ENCODE data around the gene IL17RD.
A peak's percentile ranks its signal among the peaks of the same experiment; 100 is the strongest.

IL17RD gene

DNA sequence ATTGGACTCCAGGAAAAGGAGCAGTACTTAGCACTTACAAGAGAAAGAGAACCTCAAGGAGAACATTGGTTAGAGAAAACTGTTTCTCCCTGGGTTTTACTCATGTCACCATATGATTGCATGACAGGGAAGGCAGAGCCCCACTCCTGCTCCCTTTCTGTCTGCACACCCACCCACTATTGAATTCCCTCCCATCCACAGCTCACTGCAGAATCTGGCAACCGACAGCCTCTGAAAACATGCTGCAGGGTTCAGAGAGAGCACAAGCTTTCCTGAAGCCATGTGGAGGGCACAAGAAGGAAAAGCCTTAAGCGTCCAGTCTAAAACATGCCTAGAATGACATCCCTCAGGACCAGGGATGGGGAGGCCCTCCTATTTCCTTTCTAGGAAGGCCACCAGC lies 3.0 kb upstream of the IL17RD start:
- H3K14ac ChIP-seq (ENCODE audit: low read length), result no peak overlapping the region
- H2BK120ac ChIP-seq (ENCODE audit: insufficient read depth, low read length, poor library complexity), result no peak overlapping the region
- no peak overlapping the region for H3K4me2 ChIP-seq (ENCODE audit: low read length)
- H3K9me3 ChIP-seq (ENCODE audit: insufficient read depth, low read depth, low read length), result peaks cover 2% of the 10 kb centered on the region
- no peak overlapping the region for H4K91ac ChIP-seq (ENCODE audit: low read depth, low read length)
- H3K36me3 ChIP-seq (ENCODE audit: control insufficient read depth in 1 of 2, insufficient read depth in 2 of 2, low read length in 2 of 2), result no peaks in the 10 kb centered on the region
- H3K4me1 ChIP-seq (ENCODE audit: control insufficient read depth in 1 of 2, insufficient read depth in 2 of 2, low read length in 2 of 2), result peaks cover 0 to 13% of the 10 kb centered on the region in 2 experiments
- H3K4ac ChIP-seq (ENCODE audit: low read depth, low read length), result no peak overlapping the region
- peaks cover 3% of the 10 kb centered on the region for H3K79me2 ChIP-seq (ENCODE audit: control insufficient read depth, insufficient read depth, low read length, poor library complexity)
- no peak overlapping the region for H3K9ac ChIP-seq (ENCODE audit: low read length)
- H3K18ac ChIP-seq (ENCODE audit: low read length), result no peak overlapping the region
- no peak overlapping the region for H3K23ac ChIP-seq (ENCODE audit: low read length)
- H2AK5ac ChIP-seq (ENCODE audit: low read length), result no peak overlapping the region
- DNase-seq, result no peak
- peaks cover 12% of the 10 kb centered on the region for H3K27me3 ChIP-seq (ENCODE audit: insufficient read depth, low read length)
- no peak overlapping the region for H2AFZ ChIP-seq (ENCODE audit: insufficient read depth, low read length, poor library complexity)
- no CpG with 5 or more reads among the region's 2 CpGs for WGBS (ENCODE audit: extremely low coverage, insufficient coverage, insufficient read length)
- no peak overlapping the region for H4K8ac ChIP-seq (ENCODE audit: low read depth, low read length)
- H2BK5ac ChIP-seq (ENCODE audit: low read depth, low read length, poor library complexity), result no peak overlapping the region
- H3K27ac ChIP-seq (ENCODE audit: low read depth, low read length), result no peak overlapping the region
- no peak overlapping the region for H3K4me3 ChIP-seq (ENCODE audit: low read depth, low read length)
- H4K12ac ChIP-seq (ENCODE audit: low read depth, low read length), result no peak overlapping the region
- H2BK12ac ChIP-seq (ENCODE audit: low read length), result no peak overlapping the region
- H3K79me1 ChIP-seq (ENCODE audit: low read length), result peaks cover 4% of the 10 kb centered on the region

DNA sequence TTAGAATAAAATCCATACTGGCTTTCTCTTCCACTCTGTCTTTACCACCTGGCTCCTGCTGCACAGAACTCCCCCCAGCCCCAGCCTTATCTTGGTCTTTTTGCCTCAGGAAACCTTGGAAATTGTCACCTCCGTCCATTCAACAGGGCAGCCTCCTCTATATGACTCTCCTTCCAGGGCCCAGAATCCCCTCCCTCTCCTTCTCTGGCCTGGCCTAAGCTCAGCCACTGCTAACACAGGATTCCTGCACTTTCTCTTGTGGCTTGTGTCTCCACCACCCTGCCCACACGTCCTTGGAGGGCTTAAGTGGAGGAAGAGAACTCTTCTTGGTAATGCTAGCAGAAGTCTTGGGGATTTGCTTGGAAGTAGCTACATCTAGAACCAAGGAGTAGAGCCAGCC lies 1.5 kb upstream of the IL17RD start:
- H3K79me2 ChIP-seq (ENCODE audit: control insufficient read depth, insufficient read depth, low read length, poor library complexity), result peaks cover 3% of the 10 kb centered on the region
- H3K18ac ChIP-seq (ENCODE audit: low read length), result no peak overlapping the region
- peaks cover 4% of the 10 kb centered on the region for H3K79me1 ChIP-seq (ENCODE audit: low read length)
- no peak overlapping the region for H2BK12ac ChIP-seq (ENCODE audit: low read length)
- no peak overlapping the region for H2BK120ac ChIP-seq (ENCODE audit: insufficient read depth, low read length, poor library complexity)
- no peak overlapping the region for H4K8ac ChIP-seq (ENCODE audit: low read depth, low read length)
- H3K36me3 ChIP-seq (ENCODE audit: control insufficient read depth in 1 of 2, insufficient read depth in 2 of 2, low read length in 2 of 2), result no peaks in the 10 kb centered on the region
- no CpG with 5 or more reads among the region's 2 CpGs for WGBS (ENCODE audit: extremely low coverage, insufficient coverage, insufficient read length)
- H4K91ac ChIP-seq (ENCODE audit: low read depth, low read length), result no peak overlapping the region
- no peak overlapping the region for H2AFZ ChIP-seq (ENCODE audit: insufficient read depth, low read length, poor library complexity)
- no peak overlapping the region for H4K12ac ChIP-seq (ENCODE audit: low read depth, low read length)
- DNase-seq, result no peak
- H3K4me2 ChIP-seq (ENCODE audit: low read length), result no peak overlapping the region
- H3K4me1 ChIP-seq (ENCODE audit: control insufficient read depth in 1 of 2, insufficient read depth in 2 of 2, low read length in 2 of 2), result peaks cover 2 to 19% of the 10 kb centered on the region in 2 experiments
- peaks cover 12% of the 10 kb centered on the region for H3K27me3 ChIP-seq (ENCODE audit: insufficient read depth, low read length)
- no peak overlapping the region for H3K14ac ChIP-seq (ENCODE audit: low read length)
- no peak overlapping the region for H3K27ac ChIP-seq (ENCODE audit: low read depth, low read length)
- H3K9ac ChIP-seq (ENCODE audit: low read length), result no peak overlapping the region
- no peak overlapping the region for H3K4ac ChIP-seq (ENCODE audit: low read depth, low read length)
- H3K9me3 ChIP-seq (ENCODE audit: insufficient read depth, low read depth, low read length), result peaks cover 2% of the 10 kb centered on the region
- no peak overlapping the region for H2AK5ac ChIP-seq (ENCODE audit: low read length)
- H2BK5ac ChIP-seq (ENCODE audit: low read depth, low read length, poor library complexity), result no peak overlapping the region
- H3K4me3 ChIP-seq (ENCODE audit: low read depth, low read length), result no peak overlapping the region
- no peak overlapping the region for H3K23ac ChIP-seq (ENCODE audit: low read length)

DNA sequence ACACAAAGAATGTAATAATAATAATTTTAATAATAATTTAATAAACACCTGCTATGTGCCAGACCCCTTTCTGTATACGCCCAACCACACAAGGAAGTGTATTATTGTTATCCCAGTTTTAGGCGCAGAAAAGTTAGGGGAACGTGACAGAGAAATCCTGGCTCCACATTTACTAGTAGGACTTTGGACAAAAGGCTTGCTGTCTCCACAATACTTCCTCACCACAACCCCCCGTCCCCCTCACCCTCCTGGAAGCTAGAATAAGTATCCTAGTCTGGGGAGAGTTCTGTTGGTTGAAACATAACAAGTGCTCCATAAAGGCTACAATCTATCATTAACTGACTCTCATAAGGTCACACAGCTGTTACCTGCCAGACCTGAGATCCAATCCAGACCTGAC lies 488 bp upstream of the IL17RD start:
- H3K27me3 ChIP-seq (ENCODE audit: insufficient read depth, low read length), result peaks cover 12% of the 10 kb centered on the region
- H3K4ac ChIP-seq (ENCODE audit: low read depth, low read length), result no peak overlapping the region
- no peak overlapping the region for H3K4me2 ChIP-seq (ENCODE audit: low read length)
- H3K9me3 ChIP-seq (ENCODE audit: insufficient read depth, low read depth, low read length), result no peaks in the 10 kb centered on the region
- H4K8ac ChIP-seq (ENCODE audit: low read depth, low read length), result no peak overlapping the region
- peaks cover 3% of the 10 kb centered on the region for H3K79me2 ChIP-seq (ENCODE audit: control insufficient read depth, insufficient read depth, low read length, poor library complexity)
- H3K27ac ChIP-seq (ENCODE audit: low read depth, low read length), result no peak overlapping the region
- H2BK120ac ChIP-seq (ENCODE audit: insufficient read depth, low read length, poor library complexity), result no peak overlapping the region
- no peak for DNase-seq
- H3K79me1 ChIP-seq (ENCODE audit: low read length), result peaks cover 4% of the 10 kb centered on the region
- H3K23ac ChIP-seq (ENCODE audit: low read length), result no peak overlapping the region
- no peak overlapping the region for H3K18ac ChIP-seq (ENCODE audit: low read length)
- no peak overlapping the region for H4K12ac ChIP-seq (ENCODE audit: low read depth, low read length)
- no CpG with 5 or more reads among the region's 4 CpGs for WGBS (ENCODE audit: extremely low coverage, insufficient coverage, insufficient read length)
- no peaks in the 10 kb centered on the region for H3K36me3 ChIP-seq (ENCODE audit: control insufficient read depth in 1 of 2, insufficient read depth in 2 of 2, low read length in 2 of 2)
- no peak overlapping the region for H3K9ac ChIP-seq (ENCODE audit: low read length)
- H2BK12ac ChIP-seq (ENCODE audit: low read length), result no peak overlapping the region
- no peak overlapping the region for H3K14ac ChIP-seq (ENCODE audit: low read length)
- no peak overlapping the region for H2AK5ac ChIP-seq (ENCODE audit: low read length)
- no peak overlapping the region for H4K91ac ChIP-seq (ENCODE audit: low read depth, low read length)
- H2BK5ac ChIP-seq (ENCODE audit: low read depth, low read length, poor library complexity), result no peak overlapping the region
- H3K4me3 ChIP-seq (ENCODE audit: low read depth, low read length), result no peak overlapping the region
- H3K4me1 ChIP-seq (ENCODE audit: control insufficient read depth in 1 of 2, insufficient read depth in 2 of 2, low read length in 2 of 2), result peaks cover 2 to 21% of the 10 kb centered on the region in 2 experiments
- H2AFZ ChIP-seq (ENCODE audit: insufficient read depth, low read length, poor library complexity), result no peak overlapping the region

DNA sequence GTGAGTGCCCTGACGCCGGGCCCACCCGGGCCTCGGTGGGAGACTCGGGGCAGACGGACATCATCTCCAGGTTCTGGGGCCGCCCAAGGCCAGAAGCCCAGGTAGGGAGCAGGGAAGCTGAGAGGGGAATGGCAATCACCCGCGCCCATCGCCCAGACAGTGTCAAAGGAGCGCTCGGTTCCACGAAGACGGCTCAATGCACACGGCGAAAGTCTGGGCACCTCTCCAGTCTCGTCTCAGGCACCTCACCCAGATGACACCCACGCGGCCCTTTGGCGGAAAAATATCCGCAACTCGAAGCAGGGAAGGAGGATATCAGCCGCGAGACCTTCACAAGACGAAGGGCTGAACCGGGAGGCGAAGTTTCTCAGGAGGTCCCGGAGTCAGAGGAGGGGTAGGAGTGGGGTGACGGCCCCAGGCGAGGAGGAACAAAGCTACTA lies 916 bp downstream of the IL17RD start:
- Histone ChIP-seq H3K27me3 (ENCODE audit: insufficient read depth, low read length) (peaks cover 12% of the 10 kb centered on the region), H4K91ac (ENCODE audit: low read depth, low read length) (no peak overlapping the region), H2BK5ac (ENCODE audit: low read depth, low read length, poor library complexity) (no peak overlapping the region), H2BK12ac (ENCODE audit: low read length) (no peak overlapping the region), H3K14ac (ENCODE audit: low read length) (no peak overlapping the region), H4K12ac (ENCODE audit: low read depth, low read length) (no peak overlapping the region), H3K9ac (ENCODE audit: low read length) (no peak overlapping the region), H3K36me3 (ENCODE audit: control insufficient read depth in 1 of 2, insufficient read depth in 2 of 2, low read length in 2 of 2) (no peaks in the 10 kb centered on the region), H3K9me3 (ENCODE audit: insufficient read depth, low read depth, low read length) (no peaks in the 10 kb centered on the region), H3K27ac (ENCODE audit: low read depth, low read length) (no peak overlapping the region), H3K4ac (ENCODE audit: low read depth, low read length) (no peak overlapping the region), H3K79me2 (ENCODE audit: control insufficient read depth, insufficient read depth, low read length, poor library complexity) (peaks cover 3% of the 10 kb centered on the region), H3K79me1 (ENCODE audit: low read length) (peaks cover 2% of the 10 kb centered on the region), H4K8ac (ENCODE audit: low read depth, low read length) (no peak overlapping the region), H3K4me1 (ENCODE audit: control insufficient read depth in 1 of 2, insufficient read depth in 2 of 2, low read length in 2 of 2) (peaks cover 10 to 27% of the 10 kb centered on the region in 2 experiments), H2AK5ac (ENCODE audit: low read length) (no peak overlapping the region), H3K4me2 (ENCODE audit: low read length) (peak overlapping the region; percentile 94), H3K23ac (ENCODE audit: low read length) (no peak overlapping the region), H2BK120ac (ENCODE audit: insufficient read depth, low read length, poor library complexity) (no peak overlapping the region), H3K4me3 (ENCODE audit: low read depth, low read length) (peak overlapping the region; percentile 81), H3K18ac (ENCODE audit: low read length) (no peak overlapping the region), H2AFZ (ENCODE audit: insufficient read depth, low read length, poor library complexity) (peak overlapping the region; percentile 24)
- peak in 1 of 2 donors; percentile 4 for DNase-seq
- WGBS (ENCODE audit: extremely low coverage, insufficient coverage, insufficient read length), result no CpG with 5 or more reads among the region's 30 CpGs

Measured in trophoblast cell (in vitro differentiated cells and primary cell).